ENCODE data around the gene ABHD12. TPM values are rescaled to one million over a fixed set of nuclear protein-coding genes. Genes with fewer than 3 reads are reported as not detected.

The ABHD12 gene
- total and polyA plus RNA-seq, 10 of the 15 experiments (the other 5 are each of a cell fraction or from before 2014, with no cell fraction given): 1.5 to 61.8 (median 26.7) TPM

DNA sequence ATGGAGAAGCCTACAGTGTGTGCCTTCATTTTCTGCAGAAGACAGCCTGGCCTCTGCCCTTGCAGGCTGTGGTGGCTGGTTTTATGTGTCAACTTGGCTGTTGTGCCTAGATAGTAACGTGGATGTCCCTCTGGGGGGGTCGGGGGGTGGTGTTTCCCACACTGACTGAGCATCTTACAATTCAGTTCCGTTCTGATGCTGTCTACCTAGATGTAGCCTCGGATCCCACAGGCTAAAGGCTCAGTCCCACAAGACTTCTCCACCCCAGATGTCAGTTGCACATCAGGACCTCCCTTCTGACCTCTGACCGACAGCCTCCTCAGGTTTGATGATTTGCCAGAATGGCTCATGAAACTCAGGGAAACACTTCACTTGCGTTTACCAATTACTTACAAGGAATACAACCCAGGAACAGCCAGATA is 138.4 kb downstream of the ABHD12 start (continued):
- TF ChIP-seq CBFB (IDR thresholded peaks at IDR 0.05; ENCODE audit: low read depth): no peak
- no peak for TF ChIP-seq TAF1 (IDR thresholded peaks at IDR 0.05; ENCODE audit: borderline replicate concordance, low read depth, low read length)

DNA sequence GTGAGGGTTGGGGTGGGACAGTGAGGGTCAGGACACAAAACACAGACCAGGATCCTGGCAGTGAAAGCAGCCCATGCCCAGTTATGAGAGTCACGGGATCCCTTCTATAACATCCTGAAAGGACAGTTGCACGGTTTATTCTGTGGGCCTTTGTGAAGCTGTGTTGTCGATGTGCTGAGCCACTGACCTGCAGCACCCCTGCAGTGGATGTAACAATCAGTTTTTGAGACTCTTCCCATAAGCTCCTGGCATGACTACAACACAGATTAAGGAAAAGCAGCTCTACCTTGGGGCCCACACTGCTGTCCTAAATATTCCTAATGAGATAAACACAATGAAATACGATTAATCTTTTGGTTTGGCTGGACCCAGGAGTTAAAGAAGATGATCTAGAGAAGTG is 139.1 kb downstream of the ABHD12 start:
- no peak overlapping the region for H3K27ac ChIP-seq (ENCODE audit: control insufficient read depth, insufficient read depth)
- WGBS (ENCODE audit: insufficient coverage, insufficient replicate concordance, low lambda C conversion rate, missing lambda C conversion rate): 97% methylated on average over 4 of the region's 4 CpGs
- ChIA-PET CTCF (interaction anchor here (3.3 kb wide), 1 partner anchor 148 kb away, joined by 18 read pairs; no protein-coding TSS in a partner anchor), POLR2A (no interaction called here), RAD21 (ENCODE audit: unreplicated experiment) (interaction anchor here (1.3 kb wide), 1 partner anchor 146 kb away, joined by 3 read pairs; no protein-coding TSS in a partner anchor), SMC1A (ENCODE audit: uncharacterized antibody, unreplicated experiment) (interaction anchor here (1.0 to 1.5 kb wide), 3 partner anchors 10 to 49 kb away, joined by 3 to 4 read pairs (median 3); no protein-coding TSS in a partner anchor)
- no TSS peak for BruUV-seq (replicated peaks)
- FAIRE-seq (no peak), ATAC-seq (no peak), DNase-seq (ENCODE audit: low read depth, low spot score) (no peak)
- H2AFZ ChIP-seq (ENCODE audit: control insufficient read depth, low read depth, low read length): no peak overlapping the region
- no peaks in the 10 kb centered on the region; a peak in 2 of 4 replicates for H3K36me3 ChIP-seq (ENCODE audit: control insufficient read depth in 2 of 2, insufficient read depth in 2 of 2, low read length in 1 of 2)
- H3K9ac ChIP-seq (ENCODE audit: control insufficient read depth, insufficient read depth, low read length): no peak overlapping the region
- peaks cover 23% of the 10 kb centered on the region for H3K4me1 ChIP-seq (ENCODE audit: control insufficient read depth, insufficient read depth, low read length)
- H3K79me2 ChIP-seq (ENCODE audit: control insufficient read depth, insufficient read depth, low read length): peaks cover 29% of the 10 kb centered on the region
- H3K4me3 ChIP-seq: no peak overlapping the region
- no peaks in the 10 kb centered on the region for H3K9me3 ChIP-seq (replicated peaks; ENCODE audit: control insufficient read depth, insufficient read depth, low read length)
- 0 out of 2 replicates have a peak, but pooled peaks cover 3% of the 10 kb centered on the region for H4K20me1 ChIP-seq (ENCODE audit: control insufficient read depth, insufficient read depth)
- in situ Hi-C loops (cut with MboI): loop anchor here (25.0 kb wide), 1 partner anchor 1889 kb away; the partner anchor contains the start of genes GZF1 and NXT1
- H3K27me3 ChIP-seq (replicated peaks in 1 of 2; ENCODE audit: control insufficient read depth in 2 of 2, insufficient read depth in 2 of 2, low read length in 1 of 2): no peaks in the 10 kb centered on the region
- no peak overlapping the region for H3K4me2 ChIP-seq (ENCODE audit: control insufficient read depth, insufficient read depth)
- intact Hi-C loops (cut with micrococcal nuclease; ENCODE audit: unreplicated experiment): no loop called here
- TF ChIP-seq, protein P1, sequence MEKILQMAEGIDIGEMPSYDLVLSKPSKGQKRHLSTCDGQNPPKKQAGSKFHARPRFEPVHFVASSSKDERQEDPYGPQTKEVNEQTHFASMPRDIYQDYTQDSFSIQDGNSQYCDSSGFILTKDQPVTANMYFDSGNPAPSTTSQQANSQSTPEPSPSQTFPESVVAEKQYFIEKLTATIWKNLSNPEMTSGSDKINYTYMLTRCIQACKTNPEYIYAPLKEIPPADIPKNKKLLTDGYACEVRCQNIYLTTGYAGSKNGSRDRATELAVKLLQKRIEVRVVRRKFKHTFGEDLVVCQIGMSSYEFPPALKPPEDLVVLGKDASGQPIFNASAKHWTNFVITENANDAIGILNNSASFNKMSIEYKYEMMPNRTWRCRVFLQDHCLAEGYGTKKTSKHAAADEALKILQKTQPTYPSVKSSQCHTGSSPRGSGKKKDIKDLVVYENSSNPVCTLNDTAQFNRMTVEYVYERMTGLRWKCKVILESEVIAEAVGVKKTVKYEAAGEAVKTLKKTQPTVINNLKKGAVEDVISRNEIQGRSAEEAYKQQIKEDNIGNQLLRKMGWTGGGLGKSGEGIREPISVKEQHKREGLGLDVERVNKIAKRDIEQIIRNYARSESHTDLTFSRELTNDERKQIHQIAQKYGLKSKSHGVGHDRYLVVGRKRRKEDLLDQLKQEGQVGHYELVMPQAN (conservative IDR thresholded peaks at IDR 0.05): no peak
- TF ChIP-seq YY1 (IDR thresholded peaks at IDR 0.05; ENCODE audit: low read depth, low read length) (no peak), TCF3 (IDR thresholded peaks at IDR 0.05; ENCODE audit: borderline replicate concordance, insufficient read depth, low read depth, low read length) (no peak), SP1 (IDR thresholded peaks at IDR 0.05; ENCODE audit: low read depth, low read length) (no peak), MTA2 (IDR thresholded peaks at IDR 0.05; ENCODE audit: low read depth) (no peak), SIN3A (IDR thresholded peaks at IDR 0.05; ENCODE audit: low read depth, low read length) (no peak), FOXK2 (IDR thresholded peaks at IDR 0.05) (no peak), EZH2 (IDR thresholded peaks at IDR 0.05; ENCODE audit: borderline replicate concordance, control insufficient read depth, low read depth, low read length) (no peak), MXI1 (IDR thresholded peaks at IDR 0.05; ENCODE audit: low read depth, low read length) (no peak), RAD51 (IDR thresholded peaks at IDR 0.05) (no peak), HDAC6 (IDR thresholded peaks at IDR 0.05; ENCODE audit: unreplicated experiment) (no peak), NBN (IDR thresholded peaks at IDR 0.05) (no peak)
- TF ChIP-seq, protein P2, sequence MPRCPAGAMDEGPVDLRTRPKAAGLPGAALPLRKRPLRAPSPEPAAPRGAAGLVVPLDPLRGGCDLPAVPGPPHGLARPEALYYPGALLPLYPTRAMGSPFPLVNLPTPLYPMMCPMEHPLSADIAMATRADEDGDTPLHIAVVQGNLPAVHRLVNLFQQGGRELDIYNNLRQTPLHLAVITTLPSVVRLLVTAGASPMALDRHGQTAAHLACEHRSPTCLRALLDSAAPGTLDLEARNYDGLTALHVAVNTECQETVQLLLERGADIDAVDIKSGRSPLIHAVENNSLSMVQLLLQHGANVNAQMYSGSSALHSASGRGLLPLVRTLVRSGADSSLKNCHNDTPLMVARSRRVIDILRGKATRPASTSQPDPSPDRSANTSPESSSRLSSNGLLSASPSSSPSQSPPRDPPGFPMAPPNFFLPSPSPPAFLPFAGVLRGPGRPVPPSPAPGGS (IDR thresholded peaks at IDR 0.05; ENCODE audit: borderline replicate concordance, insufficient read depth, low read depth, low read length, poor library complexity, severe bottlenecking): no peak
- TF ChIP-seq, protein P3, sequence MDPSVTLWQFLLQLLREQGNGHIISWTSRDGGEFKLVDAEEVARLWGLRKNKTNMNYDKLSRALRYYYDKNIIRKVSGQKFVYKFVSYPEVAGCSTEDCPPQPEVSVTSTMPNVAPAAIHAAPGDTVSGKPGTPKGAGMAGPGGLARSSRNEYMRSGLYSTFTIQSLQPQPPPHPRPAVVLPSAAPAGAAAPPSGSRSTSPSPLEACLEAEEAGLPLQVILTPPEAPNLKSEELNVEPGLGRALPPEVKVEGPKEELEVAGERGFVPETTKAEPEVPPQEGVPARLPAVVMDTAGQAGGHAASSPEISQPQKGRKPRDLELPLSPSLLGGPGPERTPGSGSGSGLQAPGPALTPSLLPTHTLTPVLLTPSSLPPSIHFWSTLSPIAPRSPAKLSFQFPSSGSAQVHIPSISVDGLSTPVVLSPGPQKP (IDR thresholded peaks at IDR 0.05; ENCODE audit: low read depth, low read length): no peak
